IMR-90 (cell line): ENCODE results near the gene C1orf74. TPM values are rescaled to one million over a fixed set of nuclear protein-coding genes. Genes with fewer than 3 reads are reported as not detected.

Source experiments
- ATAC-seq: fragments of 200-7000 bp; cut with Tn5 transposase; 2 replicates; pipeline ENCODE4 v1.9.1; 2020; ENCODE audit warnings: low read depth, mild to moderate bottlenecking, moderate library complexity
- BruUV-seq: library from RNA; stranded (reverse); fragments of 400-500 nt; replicated peaks from 2 replicates; lab custom pipeline; 2021; lab: Mats Ljungman, UMichigan
- CTCF ChIA-PET: fragments of 300-600 bp; formaldehyde crosslinking; extraction: SDS; loops from one replicate; lab custom pipeline; 2021; ENCODE audit warnings: antibody characterized with exemption; lab: Yijun Ruan, JAX
- POLR2A ChIA-PET: fragments of 300-600 bp; sonication (Branson Sonifier 250); formaldehyde crosslinking; loops from one replicate; lab custom pipeline; 2022; ENCODE audit warnings: antibody characterized with exemption; ENCODE audit not compliant: unreplicated experiment; lab: Charles Lee
- DNase-seq: peaks from one replicate; pipeline ENCODE4 v3.0.0; 2013
- H2AFZ ChIP-seq: replicated peaks from 2 replicates; pipeline ENCODE3; 2013; ENCODE audit warnings: low read length, mild to moderate bottlenecking; ENCODE audit not compliant: poor library complexity
- H2AK5ac ChIP-seq: 2 replicates; pipeline ENCODE4 v1.6.1; 2013; ENCODE audit warnings: low read depth, low read length, inconsistent platforms
- H2AK9ac ChIP-seq: replicated peaks from 2 replicates; pipeline ENCODE3; 2013; ENCODE audit warnings: mild to moderate bottlenecking, low read depth, low read length, moderate library complexity; ENCODE audit not compliant: poor library complexity
- H2BK120ac ChIP-seq: 2 replicates; pipeline ENCODE4 v1.6.1; 2013; ENCODE audit warnings: low read depth, low read length, inconsistent platforms
- H2BK15ac ChIP-seq: 3 replicates; pipeline ENCODE4 v1.6.1; 2013; ENCODE audit warnings: low read depth, low read length, inconsistent platforms
- H2BK20ac ChIP-seq: 2 replicates; pipeline ENCODE4 v1.6.1; 2013; ENCODE audit warnings: low read depth, mild to moderate bottlenecking, inconsistent platforms, low read length, moderate library complexity
- H2BK5ac ChIP-seq: 2 replicates; pipeline ENCODE4 v1.6.1; 2013; ENCODE audit warnings: mild to moderate bottlenecking, low read depth, low read length, inconsistent platforms; ENCODE audit not compliant: poor library complexity, severe bottlenecking
- H3K14ac ChIP-seq: replicated peaks from 2 replicates; pipeline ENCODE4 v1.6.1; 2013; ENCODE audit warnings: low read depth, low read length, inconsistent platforms
- H3K18ac ChIP-seq: 2 replicates; pipeline ENCODE4 v1.6.1; 2013; ENCODE audit warnings: low read depth, low read length, control low read depth
- H3K23ac ChIP-seq: 2 replicates; pipeline ENCODE4 v1.6.1; 2013; ENCODE audit warnings: low read depth, low read length, inconsistent platforms
- H3K27ac ChIP-seq: 2 replicates; pipeline ENCODE4 v1.5.1; 2013; ENCODE audit warnings: mild to moderate bottlenecking, control low read depth, low read length; ENCODE audit not compliant: insufficient read depth
- H3K27me3 ChIP-seq: 2 replicates; pipeline ENCODE4 v1.6.1; 2013; ENCODE audit warnings: low read length; ENCODE audit not compliant: control insufficient read depth, insufficient read depth
- H3K36me3 ChIP-seq: 2 replicates; pipeline ENCODE4 v1.6.1; 2013; ENCODE audit warnings: low read length, mixed read lengths; ENCODE audit not compliant: control insufficient read depth, insufficient read depth
- H3K4ac ChIP-seq: 2 replicates; pipeline ENCODE4 v1.6.1; 2013; ENCODE audit warnings: low read depth, low read length, inconsistent platforms
- H3K4me1 ChIP-seq: 2 replicates; pipeline ENCODE4 v1.6.1; 2013; ENCODE audit warnings: low read length, mixed read lengths; ENCODE audit not compliant: control insufficient read depth, insufficient read depth
- H3K4me2 ChIP-seq: 2 replicates; pipeline ENCODE4 v1.6.1; 2013; ENCODE audit warnings: low read depth, mild to moderate bottlenecking, control low read depth, low read length, moderate library complexity
- H3K4me3 ChIP-seq: 2 replicates; pipeline ENCODE4 v1.5.1; 2013; ENCODE audit warnings: low read depth, mild to moderate bottlenecking, control low read depth, low read length, moderate library complexity; ENCODE audit not compliant: insufficient read depth
- H3K56ac ChIP-seq: 2 replicates; pipeline ENCODE4 v1.6.1; 2013; ENCODE audit warnings: low read length, inconsistent platforms; ENCODE audit not compliant: insufficient read depth; ENCODE audit errors: extremely low read depth
- H3K79me1 ChIP-seq, 2 experiments: 2 replicates each; pipeline ENCODE4 v1.6.1; 2013; ENCODE audit warnings: low read length in 2 of 2, inconsistent platforms in 1 of 2, low read depth in 1 of 2
- H3K9ac ChIP-seq: 2 replicates; pipeline ENCODE4 v1.6.1; 2013; ENCODE audit warnings: low read depth, low read length, control low read depth
- H3K9me1 ChIP-seq: 2 replicates; pipeline ENCODE4 v1.6.1; 2013; ENCODE audit warnings: low read length, inconsistent platforms; ENCODE audit not compliant: insufficient read depth
- H3K9me3 ChIP-seq: 2 replicates; pipeline ENCODE4 v1.6.1; 2013; ENCODE audit warnings: low read length; ENCODE audit not compliant: control insufficient read depth, insufficient read depth
- H4K20me1 ChIP-seq: 2 replicates; pipeline ENCODE4 v1.6.1; 2013; ENCODE audit warnings: low read length, inconsistent platforms; ENCODE audit not compliant: insufficient read depth
- H4K5ac ChIP-seq: 2 replicates; pipeline ENCODE4 v1.6.1; 2013; ENCODE audit warnings: mild to moderate bottlenecking, low read depth, low read length, control low read depth
- H4K8ac ChIP-seq, 2 experiments: 2 replicates each; pipeline ENCODE4 v1.6.1; 2013; ENCODE audit warnings: low read depth in 2 of 2, low read length in 2 of 2, control low read depth in 1 of 2, inconsistent platforms in 1 of 2
- H4K91ac ChIP-seq: 2 replicates; pipeline ENCODE4 v1.6.1; 2013; ENCODE audit warnings: low read depth, low read length, inconsistent platforms; ENCODE audit not compliant: insufficient read depth
- CHD1 ChIP-seq: IDR thresholded peaks from 2 replicates; pipeline ENCODE4 v1.6.1; 2012; ENCODE audit warnings: low read depth, low read length, improper control_type of control experiment
- CTCF ChIP-seq: conservative IDR thresholded peaks from 2 replicates; pipeline ENCODE4 v1.5.1; 2012; ENCODE audit warnings: mild to moderate bottlenecking, low read depth, low read length, improper control_type of control experiment
- MAFK ChIP-seq: IDR thresholded peaks from 2 replicates; pipeline ENCODE4 v1.6.1; 2012; ENCODE audit warnings: low read depth, low read length, improper control_type of control experiment
- NFE2L2 ChIP-seq: fragments of 150-350 bp; IDR thresholded peaks from 2 replicates; pipeline ENCODE4 v1.6.1; 2016; ENCODE audit warnings: low read depth, mild to moderate bottlenecking, low read length
- USF2 ChIP-seq: fragments of 150-350 bp; IDR thresholded peaks from 2 replicates; pipeline ENCODE4 v1.6.1; 2017; ENCODE audit warnings: mild to moderate bottlenecking, antibody characterized with exemption, low read length, low read depth
- WGBS, 2 experiments: methylation state at CpG; one replicate each; pipeline versions ENCODE4 v1.1.5 to v1.1.7; 2013; ENCODE audit warnings: missing lambda C conversion rate in 2 of 2; ENCODE audit not compliant: insufficient read length in 1 of 2; ENCODE audit errors: extremely low coverage in 2 of 2; 5-methylcytosine and 5-hydroxymethylcytosine counted together
- dilution Hi-C: fragments of 300-500 bp; cut with HindIII; formaldehyde crosslinking; loops from one replicate; pipeline ENCODE4 v1.14.3; 2018; ENCODE audit warnings: low sequenced_read_pairs; ENCODE audit not compliant: unreplicated experiment
- in situ Hi-C: fragments of 300-500 bp; cut with MboI; formaldehyde crosslinking; loops from 3 replicates; pipeline ENCODE4 v1.14.3; 2019; ENCODE audit warnings: low sequenced_read_pairs, inconsistent platforms, mixed read lengths
- intact Hi-C: fragments of 100-400 bp; cut with micrococcal nuclease; formaldehyde crosslinking; loops from 2 replicates; pipeline ENCODE4 v1.10.0; 2022
- polyA plus RNA-seq, 3 experiments: library from polyadenylated mRNA; depleted of rRNA; stranded (reverse); fragments of >200 nt; gene quantifications; 2 replicates each; pipeline ENCODE4 v1.2.3, GENCODE V29; 2012; ENCODE audit warnings: low replicate concordance in 1 of 3
- total RNA-seq: library from RNA; depleted of rRNA; stranded (reverse); fragments of >200 nt; gene quantifications from 2 replicates; pipeline ENCODE4 v1.2.3, GENCODE V29; 2012

C1orf74 gene
- total and polyA plus RNA-seq, 2 of the 4 experiments (the other 2 are of a cell fraction): 1.1 to 4.3 TPM

- H4K5ac ChIP-seq: no peak overlapping the region
- no peaks in the 10 kb centered on the region for H3K9me3 ChIP-seq
- no peak overlapping the region for H3K23ac ChIP-seq
- BruUV-seq: no TSS peak
- ChIA-PET CTCF (no interaction called here), POLR2A (no interaction called here)
- no peak overlapping the region for H2BK20ac ChIP-seq
- peaks cover 8 to 40% of the 10 kb centered on the region in 2 experiments for H3K79me1 ChIP-seq
- no peaks in the 10 kb centered on the region for H4K20me1 ChIP-seq
- no peak overlapping the region for H3K14ac ChIP-seq
- no peak overlapping the region for H3K56ac ChIP-seq
- TF ChIP-seq CHD1: no peak
- no peak for TF ChIP-seq NFE2L2
- TF ChIP-seq MAFK: no peak
- peak; percentile 25; the same call in 1 of the 2 replicates for TF ChIP-seq USF2
- no peak for TF ChIP-seq CTCF
- H2AFZ ChIP-seq: no peak overlapping the region
- peaks cover 4% of the 10 kb centered on the region; the same call in 1 of the 2 replicates for H3K4me1 ChIP-seq
- H3K9me1 ChIP-seq: no peaks in the 10 kb centered on the region; the same call in 1 of the 2 replicates
- no peak overlapping the region for H3K27ac ChIP-seq
- H3K36me3 ChIP-seq: peaks cover 11% of the 10 kb centered on the region
- no peaks in the 10 kb centered on the region for H3K27me3 ChIP-seq
- H3K9ac ChIP-seq: no peak overlapping the region
- ATAC-seq (no peak), DNase-seq (peak; percentile 26)
- H4K91ac ChIP-seq: no peak overlapping the region
- WGBS, 2 experiments: no CpG with 5 or more reads among the region's 2 CpGs
- in situ Hi-C loops (no loop called here), intact Hi-C loops (loop anchor here (10.0 kb wide), 1 partner anchor 875 kb away; no protein-coding TSS in a partner anchor), dilution Hi-C loops (no loop called here)
- no peak overlapping the region; the same call in 1 of the 2 replicates for H2AK5ac ChIP-seq
- no peak overlapping the region for H3K18ac ChIP-seq
- peak overlapping the region in 1 of 2 experiments; percentile 27; a peak in 1 of 4 replicates for H4K8ac ChIP-seq
- H2BK5ac ChIP-seq: peak overlapping the region; percentile 47
- H3K4me3 ChIP-seq: no peak overlapping the region
- no peak overlapping the region; the same call in 1 of the 2 replicates for H3K4ac ChIP-seq
- no peak overlapping the region for H2BK15ac ChIP-seq
- H3K4me2 ChIP-seq: 0 out of 2 replicates have a peak overlapping the region, but pooled peaks have one; percentile 32
- no peak overlapping the region for H2BK120ac ChIP-seq
- no peak overlapping the region for H2AK9ac ChIP-seq
These were observed 45.4 kb upstream of the C1orf74 start for GRCh38 chr1:209829716-209830115.
